GM19372 (cell line): ENCODE data around the gene SLC47A1.

ENCODE experiments used
- ATAC-seq: cut with Tn5 transposase; IDR thresholded peaks from one replicate; pipeline ENCODE4 v1.9.1; 2021; ENCODE audit warnings: mild to moderate bottlenecking, low read depth, moderate library complexity; ENCODE audit not compliant: unreplicated experiment

SLC47A1 gene

DNA sequence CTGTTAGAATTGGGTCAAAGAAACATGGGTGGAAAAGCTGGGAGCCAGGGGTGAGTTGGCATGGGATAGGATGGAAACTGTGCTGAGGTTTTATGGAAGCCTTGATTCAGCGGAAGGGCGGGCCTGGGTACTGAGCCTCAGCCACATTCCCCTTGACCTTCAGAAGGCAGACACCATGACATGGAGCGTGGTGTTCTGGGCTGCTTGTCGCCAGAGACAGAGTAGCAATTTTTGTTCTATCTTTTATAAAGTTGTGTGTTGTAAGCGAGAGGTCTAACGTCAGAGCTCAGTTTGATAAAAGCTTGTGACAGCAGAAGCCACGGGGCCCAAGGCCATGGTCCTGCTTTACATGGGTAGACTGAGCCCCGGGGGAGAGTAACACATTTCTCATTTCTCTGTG lies 50.2 kb downstream of the SLC47A1 start:
- no peak for ATAC-seq

DNA sequence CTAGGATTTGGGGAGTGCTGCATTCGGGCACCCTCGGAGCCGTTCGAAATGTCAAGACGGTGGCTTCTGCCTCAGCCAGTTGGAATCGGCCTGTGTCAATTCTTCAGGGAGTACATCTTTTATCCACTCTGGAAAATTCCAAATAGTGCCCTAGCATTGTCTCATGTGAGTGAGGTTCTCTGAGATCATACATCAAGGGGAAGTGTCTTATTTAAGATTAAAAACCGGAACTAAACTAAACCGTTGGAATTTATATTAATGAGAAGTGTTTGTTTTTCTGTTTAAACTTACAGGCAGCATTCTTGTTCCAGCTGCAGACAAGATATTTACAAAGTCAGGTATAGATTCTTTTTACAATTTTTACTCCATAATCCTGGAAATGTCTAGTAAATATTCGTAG lies 56.8 kb downstream of the SLC47A1 start:
- ATAC-seq: no peak

DNA sequence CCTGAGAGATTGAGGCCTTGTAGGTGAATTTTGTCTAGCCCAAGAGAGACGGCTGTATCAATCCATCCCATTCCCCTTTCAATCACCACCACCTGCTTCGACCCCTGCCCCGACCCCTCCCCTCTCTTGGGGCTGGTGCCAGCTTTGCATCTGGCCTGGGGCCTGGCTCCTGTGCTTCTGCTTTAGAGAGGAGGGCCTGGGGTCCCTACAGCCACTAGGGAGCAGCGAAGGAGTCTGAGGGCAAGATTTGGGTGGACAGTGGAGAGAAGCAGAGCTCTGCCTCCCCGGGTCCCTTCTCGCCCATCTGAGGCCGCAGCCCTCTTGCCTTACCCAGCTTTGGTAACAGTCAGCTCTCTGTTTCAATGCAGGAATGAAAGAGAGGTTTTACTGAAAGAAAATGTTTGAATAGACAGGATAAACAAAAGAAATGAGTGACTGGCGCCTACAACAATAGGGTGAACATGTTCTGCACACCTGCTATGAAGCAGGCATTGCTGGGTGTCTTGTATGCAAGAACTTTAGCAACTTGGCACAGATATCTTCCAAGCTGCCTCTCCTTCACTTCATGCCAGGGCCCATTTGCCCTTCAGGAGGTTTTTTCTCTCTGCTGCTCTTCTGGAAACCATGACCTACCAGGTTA lies 57.4 kb downstream of the SLC47A1 start:
- ATAC-seq: no peak

DNA sequence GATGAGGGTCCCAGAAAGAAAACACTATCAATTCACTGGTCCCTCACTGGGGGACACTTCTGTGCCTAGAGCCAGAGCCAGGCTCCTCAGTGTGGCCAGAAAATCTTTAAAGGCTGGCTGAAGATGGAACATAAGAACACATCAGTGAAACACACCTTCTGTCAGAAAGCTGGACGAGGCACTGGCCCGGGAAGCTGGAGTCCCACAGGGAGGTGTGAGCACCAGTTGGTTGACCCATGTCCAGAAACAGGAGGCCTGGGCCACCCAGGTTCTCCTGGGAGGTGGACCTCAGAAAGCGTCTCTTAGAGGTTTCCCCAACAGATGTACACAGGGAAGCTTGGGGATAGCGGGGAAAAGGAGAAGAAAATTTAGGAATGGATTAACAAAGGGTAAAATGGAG lies 58.7 kb downstream of the SLC47A1 start:
- no peak for ATAC-seq

DNA sequence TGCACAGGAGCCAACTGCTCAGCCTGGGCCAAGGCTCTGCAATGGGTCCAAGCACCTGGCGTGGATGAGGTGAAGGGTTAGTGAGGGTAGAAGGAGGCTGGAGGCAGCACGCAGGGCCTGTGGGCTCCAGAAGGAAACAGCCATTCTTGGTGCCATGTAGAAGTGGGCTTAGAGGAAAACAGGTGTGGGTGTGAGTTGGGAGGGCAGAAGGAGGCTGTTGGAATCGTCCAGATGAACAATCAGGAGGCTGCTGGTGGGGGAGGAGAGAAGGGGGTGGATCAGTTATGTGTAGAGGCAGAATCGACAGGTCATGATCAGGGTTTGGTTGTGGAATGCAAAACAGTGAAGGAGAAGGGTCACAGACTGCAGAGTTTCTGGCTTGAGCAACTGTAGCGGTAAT lies 63.2 kb downstream of the SLC47A1 start:
- no peak for ATAC-seq

DNA sequence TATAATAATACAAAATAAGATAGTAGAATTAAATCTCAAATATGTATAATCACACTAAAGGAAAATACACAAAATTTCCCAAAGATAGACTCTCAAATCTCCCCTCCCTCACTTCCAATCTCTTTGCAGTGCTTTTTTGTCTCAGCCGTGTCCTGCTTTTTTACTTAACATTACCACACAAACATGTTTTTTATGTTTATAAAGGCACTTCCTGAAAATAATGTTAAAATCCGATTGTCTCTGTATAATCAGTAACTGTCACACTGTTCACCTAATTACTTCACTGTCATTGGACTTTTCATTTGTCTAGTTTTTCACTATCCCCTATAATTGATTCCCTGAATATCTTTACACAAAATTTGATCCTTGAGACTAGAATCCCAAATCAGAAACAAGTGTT lies 76.7 kb downstream of the SLC47A1 start:
- ATAC-seq: no peak

DNA sequence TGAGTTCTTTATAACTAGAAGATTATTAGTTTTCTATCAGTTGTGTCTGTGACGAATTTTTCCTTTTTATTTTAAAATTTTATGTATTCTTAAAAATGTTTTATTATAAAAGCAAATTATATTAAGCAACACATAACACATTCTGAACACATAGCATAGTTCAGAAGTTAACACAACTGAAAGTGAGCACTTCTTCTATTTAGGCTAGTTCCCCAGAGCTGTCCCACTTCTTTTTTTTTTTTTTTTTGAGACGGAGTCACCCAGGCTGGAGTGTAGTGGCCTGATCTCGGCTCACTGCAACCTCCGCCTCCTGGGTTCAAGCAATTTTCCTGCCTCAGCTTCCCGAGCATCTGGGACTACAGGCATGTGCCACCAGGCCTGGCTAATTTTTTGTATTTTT lies 77.2 kb downstream of the SLC47A1 start:
- ATAC-seq: no peak

DNA sequence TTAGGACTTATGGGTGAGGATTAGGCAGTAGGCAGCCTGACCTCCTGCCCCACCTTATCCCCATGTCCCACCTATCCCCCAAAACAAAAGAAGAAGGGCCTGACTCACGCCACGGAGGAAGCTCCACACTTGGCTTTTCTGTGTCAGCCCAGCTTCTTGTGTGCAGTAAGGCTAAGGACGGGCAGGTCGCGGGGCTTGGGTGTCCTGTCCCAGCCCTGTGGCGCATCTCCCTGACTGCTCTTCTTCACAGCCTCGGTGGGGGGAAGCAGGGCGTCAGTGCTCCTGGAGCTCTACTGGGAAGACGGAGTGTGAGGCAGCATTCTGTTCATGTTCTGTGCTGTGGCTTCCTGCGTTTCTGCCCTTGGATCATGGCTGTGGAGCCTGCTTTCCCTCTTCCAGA lies 80.3 kb downstream of the SLC47A1 start:
- ATAC-seq: no peak

DNA sequence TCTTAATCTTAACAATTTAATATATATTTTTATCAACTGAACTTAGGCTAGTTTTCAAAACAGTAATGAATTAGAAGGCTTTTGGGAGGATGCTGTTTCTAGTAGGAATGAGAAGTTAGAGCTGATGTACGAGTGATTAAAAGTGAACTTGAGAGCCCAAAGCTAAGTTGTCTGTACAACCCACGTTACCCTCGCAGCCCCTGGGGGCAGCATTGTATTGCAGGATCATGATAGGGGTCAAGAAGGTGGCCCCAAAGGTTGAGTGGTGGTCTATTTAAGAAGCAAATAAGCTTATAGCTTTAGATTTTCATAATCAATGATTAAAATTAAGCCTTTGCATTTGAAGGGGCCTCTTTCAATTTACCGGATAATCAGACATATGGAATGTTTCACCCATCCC lies 81.2 kb downstream of the SLC47A1 start:
- ATAC-seq: no peak

GRCh38 chr17:19618015-19618414 lies 84.4 kb downstream of the SLC47A1 start:
- ATAC-seq: no peak

DNA sequence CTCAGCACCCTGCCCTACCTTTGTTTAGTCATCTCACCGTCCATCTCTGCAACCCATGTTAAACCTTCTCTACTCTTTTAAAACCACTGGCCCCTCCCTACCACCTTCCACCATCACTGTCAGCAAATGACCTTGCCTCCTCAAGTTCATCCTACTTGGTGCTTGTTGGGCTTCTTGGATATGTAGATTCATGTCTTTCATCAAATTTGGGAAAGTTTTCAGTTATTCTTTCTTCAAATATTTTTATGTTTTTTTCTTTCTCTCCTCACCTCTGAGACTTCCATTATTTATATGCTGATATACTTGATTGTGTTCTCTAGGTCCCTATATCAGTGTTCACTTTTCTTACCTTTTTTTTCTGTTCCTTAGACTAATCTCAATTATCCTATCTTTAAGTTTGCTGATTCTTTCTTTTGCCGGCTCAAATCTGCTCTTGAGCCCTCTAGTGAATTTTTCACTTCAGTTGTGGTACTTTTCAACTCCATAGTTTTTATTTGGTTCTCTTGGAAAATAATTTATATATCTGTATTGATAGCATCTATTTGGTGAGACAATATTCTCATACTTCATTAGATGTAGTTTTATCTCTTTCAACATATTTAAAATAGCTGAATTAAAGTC lies 86.2 kb downstream of the SLC47A1 start:
- no peak for ATAC-seq

GRCh38 chr17:19621697-19622096 lies 88.0 kb downstream of the SLC47A1 start:
- ATAC-seq: no peak

- no peak for ATAC-seq
Measured at GRCh38 chr17:19626079-19626478, 92.4 kb downstream of the SLC47A1 start.
